Endometrial microvascular endothelial cells (primary cell): ENCODE data around the gene SNAP47. TPM values are rescaled to one million over a fixed set of nuclear protein-coding genes. Genes with fewer than 3 reads are reported as not detected.

Experiments used
- in situ Hi-C: cut with HindIII; loops from 2 replicates; pipeline ENCODE4 v1.10.0; 2017; ENCODE audit warnings: low sequenced_read_pairs, low pct_unique_long_range_greater_than_20kb; ENCODE audit errors: inconsistent ontology term
- total RNA-seq: library from RNA; depleted of rRNA; stranded (reverse); fragments of >200 nt; gene quantifications from one replicate; pipeline ENCODE4 v1.2.3, GENCODE V29; 2015; ENCODE audit errors: inconsistent ontology term

The SNAP47 gene
- total RNA-seq, 1 donor from 2014 or later: 34.6 TPM

DNA sequence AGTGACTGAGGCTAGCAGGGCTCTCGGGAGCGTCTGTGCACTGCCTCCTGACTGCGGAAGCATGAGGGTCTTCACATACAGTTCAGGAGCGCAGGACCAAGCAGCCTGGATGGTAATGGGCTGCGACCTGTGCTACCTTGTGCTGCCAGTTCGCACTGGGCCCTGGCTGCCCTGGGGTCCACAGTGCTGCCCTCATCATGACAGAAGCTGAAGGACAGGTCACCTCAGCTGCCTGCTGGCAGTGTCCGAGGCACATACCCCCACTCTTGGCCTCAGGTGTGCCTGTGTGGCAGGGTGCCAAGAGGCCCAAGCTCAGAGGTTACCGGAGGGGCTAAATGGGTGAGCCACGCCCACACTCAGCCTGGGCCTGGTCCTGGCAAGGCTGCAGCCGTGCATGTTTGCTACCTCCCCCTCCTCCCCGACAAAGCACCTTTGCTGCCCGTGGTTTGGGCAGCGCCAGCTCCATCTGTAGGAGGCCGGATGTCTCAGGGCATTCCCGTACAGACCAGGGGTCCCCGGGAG lies 4.5 kb upstream of the SNAP47 start:
- in situ Hi-C loops: no loop called here

DNA sequence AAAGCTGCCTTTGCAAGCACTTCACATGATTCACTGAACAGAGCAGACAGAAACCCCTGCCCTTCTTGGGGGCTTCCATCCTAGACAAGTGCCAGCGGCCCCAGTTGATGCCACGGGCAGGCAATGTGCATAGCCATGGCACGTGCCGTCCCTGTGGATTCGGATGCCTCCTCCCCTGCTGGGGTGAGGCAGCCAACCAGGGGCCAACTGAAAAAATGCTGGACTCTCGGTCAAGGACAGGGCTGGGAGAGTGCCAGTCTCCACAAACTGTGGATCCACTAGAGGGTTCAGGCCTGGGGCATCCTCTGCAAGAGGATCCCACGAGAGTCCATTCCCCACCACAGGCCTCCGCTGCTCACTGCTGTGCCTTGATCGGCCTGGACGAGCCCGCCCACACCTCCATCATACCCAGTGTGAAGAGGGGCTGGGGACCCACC lies 4.0 kb upstream of the SNAP47 start:
- in situ Hi-C loops: no loop called here

DNA sequence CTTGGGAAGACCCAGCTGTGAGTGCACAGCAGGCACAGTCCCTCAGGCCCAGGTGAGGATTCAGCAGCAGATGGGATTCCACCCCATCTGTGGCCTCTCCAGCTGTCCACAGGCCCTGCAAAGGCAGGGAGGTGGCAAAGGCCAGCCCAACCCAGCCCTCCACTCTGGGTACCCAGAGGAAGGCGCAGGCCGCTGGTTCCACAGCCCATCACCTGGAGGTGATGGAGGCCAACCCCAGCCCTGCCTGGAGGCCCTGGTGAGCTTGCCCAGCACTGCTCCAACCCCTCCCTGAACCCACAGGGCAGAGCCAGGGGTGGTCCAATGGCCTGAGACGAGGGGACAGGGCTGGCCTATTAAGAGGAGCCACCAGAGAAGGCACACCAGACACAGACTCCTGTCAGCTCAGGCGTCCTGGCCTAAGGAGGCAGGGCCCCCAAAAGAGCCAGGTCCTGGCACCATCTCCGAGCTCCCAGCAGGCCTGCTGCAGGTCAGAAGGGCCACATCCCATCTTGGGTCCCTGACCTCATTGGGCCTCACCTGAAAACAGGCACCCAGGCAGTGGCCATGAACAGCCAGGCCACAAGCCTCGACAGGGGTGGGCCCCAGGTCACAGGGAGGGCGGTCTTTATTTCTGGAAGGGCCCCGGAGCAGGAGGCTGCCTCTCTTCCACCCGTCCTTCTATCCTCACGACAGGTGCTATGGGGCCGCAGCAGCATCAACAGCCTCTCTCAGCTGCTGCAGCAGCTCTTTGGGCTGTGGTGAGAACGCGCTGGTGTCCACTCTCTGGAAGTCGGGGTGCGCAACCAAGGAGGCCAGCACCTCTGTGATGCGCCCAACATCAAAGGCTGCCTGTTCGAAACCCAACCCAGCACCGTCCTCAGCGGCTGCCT lies 3.3 kb upstream of the SNAP47 start:
- in situ Hi-C loops: no loop called here

DNA sequence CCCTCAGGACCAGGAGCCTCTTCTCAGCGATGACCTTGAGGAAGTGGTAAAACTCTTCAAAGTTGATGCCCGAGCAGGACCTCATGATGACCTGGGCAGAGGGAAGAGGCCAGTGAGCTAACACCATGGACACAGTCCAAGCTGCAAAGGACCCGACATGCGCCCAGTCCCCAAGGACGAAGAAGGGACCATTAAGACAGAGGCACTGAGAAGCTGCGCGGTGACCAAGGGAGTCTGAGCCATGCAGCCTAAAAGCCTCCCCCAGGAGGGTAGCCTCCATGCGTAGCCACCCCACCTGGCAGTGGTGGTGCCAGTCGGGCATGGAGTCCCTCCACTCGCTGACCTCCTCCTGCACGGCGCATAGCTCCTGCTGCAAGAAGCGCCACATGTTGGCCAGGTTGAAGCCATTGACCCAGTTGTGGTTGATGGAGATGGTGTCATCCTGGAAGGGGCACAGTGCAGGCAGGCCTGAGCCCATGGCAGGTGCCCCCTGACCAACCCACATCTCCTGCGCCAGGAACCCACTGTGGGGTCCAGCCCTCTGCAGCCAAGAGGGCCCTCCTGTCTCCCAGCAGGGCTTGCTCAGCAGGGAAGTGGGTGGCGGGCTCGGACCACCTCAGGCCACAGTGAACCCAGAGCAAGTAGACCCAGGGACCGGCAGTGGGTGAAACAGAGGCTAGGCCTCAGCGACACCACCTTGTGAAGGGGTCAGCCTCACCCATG lies 2.5 kb upstream of the SNAP47 start:
- in situ Hi-C loops: no loop called here

DNA sequence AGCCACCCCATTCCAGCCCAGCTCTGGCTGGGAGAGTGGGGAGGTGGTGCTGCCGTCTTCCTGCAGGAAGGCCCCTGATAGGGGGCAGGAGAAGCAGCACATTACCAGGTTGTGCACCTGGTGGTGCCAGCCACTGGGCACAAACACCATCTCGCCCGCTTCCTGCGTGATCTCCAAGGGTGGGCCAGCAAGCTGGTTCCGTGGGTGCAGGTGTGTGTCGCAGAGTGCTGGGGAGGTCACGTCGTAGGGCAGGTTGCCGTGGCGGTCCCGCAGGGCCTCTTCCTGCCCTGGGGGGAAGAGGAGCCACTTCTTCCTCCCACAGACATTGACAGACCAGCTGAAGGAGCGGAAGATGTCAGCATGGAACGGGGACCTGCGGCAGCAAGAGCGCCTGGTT lies 1.9 kb upstream of the SNAP47 start:
- in situ Hi-C loops: no loop called here

DNA sequence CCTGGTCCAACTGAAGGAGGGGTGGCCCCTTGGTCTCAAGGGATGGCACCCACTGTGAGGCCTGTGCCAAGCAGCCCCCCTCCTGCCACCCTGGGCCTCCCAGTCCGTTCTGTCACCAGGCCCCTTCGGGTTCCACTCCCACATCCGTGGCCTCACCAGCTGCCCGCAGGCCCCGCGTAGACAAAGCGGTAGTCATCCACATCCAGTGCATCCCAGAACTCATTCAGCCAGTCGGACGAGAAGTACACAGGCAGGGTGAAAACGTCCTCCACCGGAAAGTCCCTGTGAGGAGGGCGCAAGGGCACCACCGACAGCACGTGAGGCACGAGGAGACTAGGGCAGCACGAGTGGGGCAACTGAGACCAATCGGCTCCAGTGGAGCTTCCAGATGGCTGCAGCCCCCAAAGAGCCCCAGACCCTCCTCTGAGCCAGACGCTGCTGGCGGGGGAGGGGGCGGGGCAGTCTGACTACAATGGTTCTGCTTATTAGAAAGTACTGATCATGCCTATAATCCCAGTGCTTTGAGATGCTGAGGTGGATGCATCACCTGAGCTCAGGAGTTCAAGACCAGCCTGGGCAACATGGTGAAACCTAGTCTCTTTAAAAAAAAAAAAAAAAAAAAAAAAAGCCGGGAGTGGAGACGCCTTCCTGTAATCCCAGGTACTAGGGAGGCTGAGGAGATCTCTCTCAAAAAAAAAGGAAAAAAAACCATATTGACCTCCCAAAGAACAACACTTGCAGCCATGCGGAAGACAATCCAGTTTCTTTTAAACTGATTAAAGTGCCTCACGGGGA lies 1.3 kb upstream of the SNAP47 start:
- in situ Hi-C loops: no loop called here

DNA sequence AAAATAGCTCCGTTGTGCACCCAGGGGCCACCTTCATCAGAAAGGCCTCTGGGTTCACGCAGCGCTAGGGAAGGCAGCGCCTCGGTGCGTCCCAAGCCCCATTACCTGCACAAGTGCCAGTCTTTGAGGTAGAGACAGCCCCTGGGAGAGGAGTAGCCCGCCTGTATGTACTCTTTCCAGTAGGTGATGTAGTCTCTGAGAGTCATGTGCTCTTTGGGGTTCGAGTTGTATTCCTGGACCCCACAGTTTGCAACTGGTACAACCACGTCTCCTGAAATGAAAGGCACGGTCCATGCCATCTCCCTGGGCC lies 734 bp upstream of the SNAP47 start:
- in situ Hi-C loops: no loop called here

DNA sequence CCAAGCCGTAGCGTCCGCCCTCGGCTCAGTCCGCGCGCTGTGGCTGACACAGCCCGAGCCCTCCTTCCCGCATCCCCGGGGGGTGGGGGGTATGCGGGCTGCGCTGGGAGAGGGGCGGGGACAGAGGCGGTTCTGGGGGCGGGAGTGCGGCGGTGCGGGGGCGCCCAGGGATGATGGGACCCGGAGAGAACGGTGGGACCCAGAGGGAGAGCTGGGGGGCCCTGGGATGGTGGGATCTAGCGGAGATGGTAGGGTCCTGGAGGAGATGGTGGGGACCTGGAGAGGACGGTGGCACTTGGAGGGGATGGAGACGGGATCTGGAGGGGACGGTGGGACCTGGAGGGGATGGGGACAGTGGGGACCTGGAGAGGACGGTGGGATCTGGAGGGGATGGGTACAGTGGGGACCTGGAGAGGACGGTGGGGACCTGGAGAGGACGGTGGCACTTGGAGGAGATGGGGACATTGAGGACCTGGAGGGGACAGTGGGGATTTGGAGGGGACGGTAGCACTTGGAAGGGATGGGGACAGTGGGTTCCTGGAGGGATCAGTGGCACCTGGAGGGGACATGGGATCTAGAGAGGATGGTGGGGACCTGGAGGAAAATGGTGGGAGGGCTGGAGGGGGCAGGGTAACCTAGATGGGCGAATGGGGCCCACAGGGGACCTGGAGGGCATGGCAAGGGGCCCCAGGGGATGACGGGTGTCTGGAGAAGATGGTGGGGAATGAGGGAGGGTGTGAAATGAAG lies 477 bp downstream of the SNAP47 start:
- in situ Hi-C loops: no loop called here

DNA sequence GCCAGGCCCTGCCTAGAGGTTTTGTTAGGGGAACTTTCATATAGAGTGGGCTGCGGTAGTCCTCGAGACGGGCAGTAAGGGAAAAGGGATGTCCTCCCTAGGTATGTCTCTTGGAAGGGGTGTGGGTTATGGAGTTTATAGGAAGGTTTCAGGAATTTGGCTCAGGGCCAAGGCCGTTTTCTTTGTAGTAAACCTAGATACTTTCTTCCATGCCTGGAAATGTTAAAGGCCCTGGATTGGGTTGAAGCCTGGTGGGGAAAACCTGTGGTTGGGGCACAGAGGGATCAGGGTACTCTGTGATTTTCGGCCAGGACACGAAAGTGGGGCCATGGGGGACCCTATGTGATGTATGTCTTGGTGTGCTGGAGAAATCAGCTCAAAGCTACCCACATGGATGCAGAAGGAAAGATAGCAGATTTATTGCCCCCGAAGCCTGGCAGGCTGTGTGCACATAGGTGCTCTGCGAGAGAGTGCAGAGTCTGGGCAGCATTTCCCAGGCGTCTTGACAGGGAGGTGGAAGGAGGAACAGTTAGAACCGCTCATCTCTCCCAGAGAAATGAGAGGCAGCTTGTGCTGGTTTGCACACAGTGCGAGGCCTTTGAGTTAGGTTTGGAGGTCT lies 1.7 kb downstream of the SNAP47 start:
- in situ Hi-C loops: no loop called here

DNA sequence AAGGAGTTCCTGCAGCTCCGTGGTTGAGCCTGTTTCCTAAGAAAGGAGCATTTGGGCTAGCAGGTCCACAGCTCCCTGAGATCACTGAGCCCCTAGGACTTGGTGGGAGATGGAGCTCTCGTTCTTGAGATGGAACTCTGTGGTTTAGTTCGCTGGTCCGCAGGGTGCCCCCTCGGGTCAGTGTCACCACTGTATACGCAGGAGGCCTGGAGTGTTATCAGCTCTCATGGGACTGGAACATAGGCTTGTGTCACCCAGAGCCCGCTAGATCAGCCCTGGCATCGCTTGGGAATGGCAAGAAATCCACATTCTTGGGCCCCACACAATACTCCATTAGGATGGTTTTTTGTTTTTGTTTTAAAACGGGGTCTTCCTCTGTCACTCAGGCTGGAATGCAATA lies 3.6 kb downstream of the SNAP47 start:
- in situ Hi-C loops: no loop called here

DNA sequence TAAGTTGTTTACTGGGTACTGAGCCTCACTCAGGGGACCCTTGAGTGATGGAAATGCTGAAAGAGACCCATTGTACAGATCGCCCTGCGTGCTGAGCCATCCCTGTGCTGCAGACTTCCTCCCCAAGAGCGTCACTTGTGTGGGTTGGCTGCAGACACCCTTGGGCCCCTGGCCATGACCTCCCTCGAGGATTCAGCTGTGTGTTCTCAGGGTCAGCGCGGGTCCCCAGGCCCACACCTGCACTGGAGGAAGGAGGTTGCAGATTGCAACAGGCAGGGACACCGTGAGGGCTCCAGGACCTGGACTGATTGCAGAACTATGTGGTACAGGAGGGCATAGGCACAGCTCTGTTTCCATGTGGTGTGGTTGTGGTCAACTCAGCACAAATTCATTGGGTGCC lies 4.4 kb downstream of the SNAP47 start:
- in situ Hi-C loops: no loop called here

DNA sequence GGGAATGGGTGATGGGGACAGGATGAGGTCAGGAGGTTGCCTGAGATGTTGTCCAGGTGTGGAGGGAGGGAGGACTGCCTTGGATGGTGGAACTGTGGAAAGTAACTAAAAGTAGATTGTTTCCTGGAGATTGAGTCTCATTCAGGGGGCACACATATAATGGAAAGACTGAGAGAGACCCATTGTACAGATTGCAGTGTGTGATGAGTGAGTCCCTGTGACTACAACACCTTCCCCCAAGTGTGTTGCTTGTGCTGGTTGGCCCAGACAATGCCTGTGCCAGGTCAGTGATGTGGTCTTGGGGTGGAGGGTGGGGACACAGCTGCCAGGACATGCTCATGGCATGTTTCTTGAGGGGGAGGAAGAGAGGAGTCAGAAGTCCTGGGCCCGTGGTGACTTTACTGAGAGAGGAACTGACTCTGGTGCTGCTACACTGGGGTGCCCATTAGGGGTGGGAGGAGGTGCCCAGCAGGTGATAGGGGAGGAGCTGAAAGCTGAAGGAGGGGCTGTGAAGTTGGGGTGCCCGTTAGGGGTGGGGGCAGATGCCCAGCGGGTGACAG lies 5.2 kb downstream of the SNAP47 start:
- in situ Hi-C loops: no loop called here

DNA sequence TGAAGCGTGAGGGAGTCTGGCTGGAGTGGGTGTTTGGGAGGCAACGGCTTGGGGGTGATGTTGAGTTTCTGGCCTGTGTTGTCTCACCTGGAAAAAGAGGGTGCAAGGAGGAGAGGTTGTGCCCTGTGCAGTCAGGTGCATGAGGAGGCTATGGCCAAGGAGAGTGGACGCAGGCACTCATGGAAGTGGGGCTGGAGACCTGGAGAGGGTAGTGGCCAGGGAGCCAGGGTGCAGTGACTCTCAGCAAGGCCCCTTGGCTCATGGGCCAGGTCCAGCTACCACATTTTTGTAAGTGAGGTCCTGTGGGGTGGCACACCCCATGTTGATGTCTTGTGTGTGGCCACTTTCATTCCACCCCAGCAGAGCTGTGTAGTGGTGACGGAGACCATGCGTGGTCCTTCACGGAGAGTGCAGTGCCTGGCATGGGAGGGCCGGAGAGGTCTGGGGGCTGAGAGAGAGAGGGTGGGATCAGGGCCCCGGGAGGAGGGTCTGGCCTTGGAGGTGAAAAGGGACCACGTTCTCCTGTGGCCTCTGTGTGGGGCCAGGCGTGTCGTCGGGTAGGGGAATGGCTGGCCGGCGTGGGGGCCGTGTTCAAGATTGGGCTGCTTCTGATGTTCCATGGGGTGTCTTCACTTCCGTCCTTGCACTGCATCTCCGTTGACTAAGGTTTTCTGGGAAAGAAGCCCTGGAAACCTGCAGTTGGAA lies 6.1 kb downstream of the SNAP47 start:
- in situ Hi-C loops: no loop called here

DNA sequence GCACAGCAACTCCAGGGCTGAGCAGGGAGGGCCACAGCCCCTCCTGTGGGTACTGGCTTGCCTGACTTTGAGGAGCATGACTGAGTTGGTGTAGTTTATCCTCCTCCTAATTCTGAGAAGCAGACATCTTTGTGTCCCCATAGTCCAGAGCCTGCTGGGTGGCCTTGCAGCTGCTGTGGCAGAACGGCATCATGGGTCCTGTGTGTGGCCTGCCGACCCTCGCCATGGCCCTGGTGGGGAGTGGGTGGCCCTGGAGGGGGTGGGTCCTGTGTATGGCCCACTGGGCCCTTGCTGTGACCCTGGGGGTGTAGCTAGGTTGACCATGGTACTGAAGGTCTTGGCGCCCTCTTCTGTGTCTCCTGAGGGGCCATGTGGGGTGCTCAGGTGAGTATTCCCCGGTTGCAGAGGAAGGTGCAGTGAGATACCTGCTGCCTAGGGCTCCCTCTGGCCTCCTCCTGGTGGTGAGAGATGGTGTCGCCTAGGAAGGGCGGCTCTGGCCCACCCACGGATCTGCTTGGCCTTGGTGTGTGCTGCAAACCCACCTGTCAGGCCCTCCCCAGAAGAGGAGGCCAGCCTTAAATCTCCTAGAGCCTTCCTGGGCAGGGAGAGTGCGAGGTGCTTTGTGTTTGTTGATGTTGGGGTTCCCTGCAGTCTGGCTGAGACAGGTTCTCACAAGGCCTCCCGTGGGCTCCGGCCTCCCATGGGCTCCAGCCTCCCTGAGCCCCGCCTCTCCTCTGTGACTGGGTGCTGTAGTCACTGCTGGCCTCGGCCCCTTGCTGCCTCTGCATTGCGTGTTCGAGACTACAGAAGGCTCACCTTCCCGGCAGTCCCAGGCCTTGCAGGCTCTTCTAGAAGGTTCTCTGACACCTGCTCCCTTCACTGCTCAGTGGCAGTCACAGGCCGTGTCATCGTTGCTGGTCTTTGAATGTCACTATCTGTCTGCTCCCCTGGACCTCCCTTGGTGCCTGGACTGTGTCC lies 7.8 kb downstream of the SNAP47 start:
- in situ Hi-C loops: no loop called here

DNA sequence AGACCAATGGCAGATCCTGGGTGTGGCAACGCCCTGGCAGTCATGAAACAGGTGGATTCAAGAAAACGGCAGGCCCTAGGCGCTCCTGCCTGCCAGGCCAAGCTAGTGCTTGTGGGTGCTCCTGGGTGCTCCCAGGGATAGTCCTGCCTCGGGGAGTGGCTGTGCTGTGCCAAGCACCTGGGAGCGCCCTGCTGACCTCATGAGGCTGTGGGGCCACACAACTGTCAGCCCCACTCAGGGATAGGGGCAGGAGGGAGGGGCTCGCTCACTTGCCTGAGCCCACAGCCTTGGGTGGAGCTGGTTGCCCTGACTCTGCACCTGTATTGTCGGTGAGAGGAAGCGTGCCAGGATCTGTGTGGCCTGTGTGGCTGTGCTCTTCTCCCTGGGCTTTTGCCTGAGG lies 9.4 kb downstream of the SNAP47 start:
- in situ Hi-C loops: no loop called here

DNA sequence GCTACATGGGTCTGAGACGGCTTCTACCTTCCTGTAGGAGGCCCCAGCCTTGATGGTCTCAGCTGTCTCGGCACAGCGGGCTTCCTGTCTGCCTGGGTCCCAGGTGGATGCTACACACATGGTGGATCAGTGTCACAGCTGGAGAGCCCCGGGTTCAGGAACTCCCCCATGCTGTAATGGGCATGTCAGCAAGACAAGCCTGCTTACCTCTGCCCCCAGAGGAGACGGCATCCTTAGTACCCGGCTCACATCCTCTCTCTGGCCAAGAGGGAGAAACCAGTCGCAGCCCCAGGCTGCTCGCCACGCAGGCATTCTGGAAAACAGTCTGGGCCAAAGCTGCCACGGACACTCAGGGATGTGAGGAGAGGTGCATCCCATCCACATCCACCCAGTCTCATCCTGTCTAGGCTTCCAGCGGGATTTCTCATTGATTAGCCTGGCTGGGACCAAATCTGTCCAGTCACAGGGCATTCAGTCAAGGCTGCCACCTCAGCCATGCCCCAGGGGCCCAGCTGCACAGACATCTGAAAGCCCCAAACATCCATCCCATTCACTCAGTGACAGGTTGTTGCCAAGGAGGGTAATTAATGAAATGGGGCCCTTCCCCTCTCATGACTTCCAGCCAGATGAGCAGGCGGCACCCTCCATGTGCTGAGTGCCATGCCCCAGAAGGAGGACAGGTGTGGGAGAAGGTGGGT lies 10.5 kb downstream of the SNAP47 start:
- in situ Hi-C loops: no loop called here
